SK-N-SH treated with all-trans-retinoic acid at 6 μM for 48 hours (cell line): ENCODE data around the gene CDKN2D.

ENCODE experiments used
- OSR1 ChIP-seq: fragments of 250-450 bp; sonication (Bioruptor Pico); IDR thresholded peaks from 2 replicates; pipeline ENCODE4 v1.8.0; 2022; ENCODE audit warnings: moderate library complexity, mild to moderate bottlenecking, inconsistent platforms
- ZNF70 ChIP-seq: fragments of 450-650 bp; formaldehyde crosslinking; IDR thresholded peaks from 2 replicates; pipeline ENCODE4 v1.5.0; 2020; ENCODE audit warnings: mild to moderate bottlenecking, moderate library complexity
- TF ChIP-seq, protein P1 (sequence below): fragments of 250-450 bp; sonication (Bioruptor Pico); IDR thresholded peaks from 2 replicates; pipeline ENCODE4 v1.8.0; 2020; ENCODE audit warnings: mild to moderate bottlenecking, moderate library complexity, borderline replicate concordance

GRCh38 chr19:10577951-10578350 lies 9.2 kb upstream of the CDKN2D start:
- TF ChIP-seq OSR1 (CRISPR knock-in tag) (no peak), ZNF70 (no peak)
- TF ChIP-seq, protein P1, sequence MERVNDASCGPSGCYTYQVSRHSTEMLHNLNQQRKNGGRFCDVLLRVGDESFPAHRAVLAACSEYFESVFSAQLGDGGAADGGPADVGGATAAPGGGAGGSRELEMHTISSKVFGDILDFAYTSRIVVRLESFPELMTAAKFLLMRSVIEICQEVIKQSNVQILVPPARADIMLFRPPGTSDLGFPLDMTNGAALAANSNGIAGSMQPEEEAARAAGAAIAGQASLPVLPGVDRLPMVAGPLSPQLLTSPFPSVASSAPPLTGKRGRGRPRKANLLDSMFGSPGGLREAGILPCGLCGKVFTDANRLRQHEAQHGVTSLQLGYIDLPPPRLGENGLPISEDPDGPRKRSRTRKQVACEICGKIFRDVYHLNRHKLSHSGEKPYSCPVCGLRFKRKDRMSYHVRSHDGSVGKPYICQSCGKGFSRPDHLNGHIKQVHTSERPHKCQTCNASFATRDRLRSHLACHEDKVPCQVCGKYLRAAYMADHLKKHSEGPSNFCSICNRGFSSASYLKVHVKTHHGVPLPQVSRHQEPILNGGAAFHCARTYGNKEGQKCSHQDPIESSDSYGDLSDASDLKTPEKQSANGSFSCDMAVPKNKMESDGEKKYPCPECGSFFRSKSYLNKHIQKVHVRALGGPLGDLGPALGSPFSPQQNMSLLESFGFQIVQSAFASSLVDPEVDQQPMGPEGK (CRISPR knock-in tag): no peak
